CD4-positive, alpha-beta T cell (primary cell): ENCODE data around the gene TRDMT1. TPM values are rescaled to one million over a fixed set of nuclear protein-coding genes. Genes with fewer than 3 reads are reported as not detected.

ENCODE experiments used
- ATAC-seq: fragments of 200-7000 bp; cut with Tn5 transposase; one replicate; pipeline ENCODE4 v1.10.0; 2022; ENCODE audit warnings: mild to moderate bottlenecking; ENCODE audit not compliant: poor library complexity
- CTCF ChIA-PET: fragments of 350-600 bp; sonication (Branson Sonifier 250); formaldehyde crosslinking; loops from one replicate; lab custom pipeline; 2021; ENCODE audit warnings: antibody characterized with exemption, inconsistent platforms; lab: Charles Lee
- POLR2A ChIA-PET: fragments of 350-600 bp; sonication (Branson Sonifier 250); formaldehyde crosslinking; loops from one replicate; lab custom pipeline; 2021; ENCODE audit warnings: antibody characterized with exemption, inconsistent platforms; lab: Charles Lee
- DNase-seq, 14 experiments: peaks; one replicate each; pipeline ENCODE4 v3.0.0-alpha.2; 2013 to 2020; ENCODE audit warnings: mixed read lengths in 2 of 14
- H3K27ac ChIP-seq, 2 donors: one replicate each; pipeline versions ENCODE4 v1.5.1 to v1.7.0; 2013; ENCODE audit warnings: low read length in 2 of 2, low read depth in 1 of 2, mild to moderate bottlenecking in 1 of 2
- H3K27me3 ChIP-seq, 2 experiments: 1 replicate in 1 of 2; 2 replicates in 1 of 2; pipeline versions ENCODE4 v1.6.1 to v1.7.0; 2013; ENCODE audit warnings: low read length in 2 of 2, control low read depth in 1 of 2, mild to moderate bottlenecking in 1 of 2, moderate library complexity in 1 of 2; ENCODE audit not compliant: insufficient read depth in 2 of 2, control insufficient read depth in 1 of 2
- H3K36me3 ChIP-seq: one replicate; pipeline ENCODE4 v1.6.1; 2013; ENCODE audit warnings: low read length, control low read depth; ENCODE audit not compliant: insufficient read depth
- H3K4me1 ChIP-seq: one replicate; pipeline ENCODE4 v1.6.1; 2013; ENCODE audit warnings: low read length, control low read depth; ENCODE audit not compliant: insufficient read depth
- H3K4me3 ChIP-seq: one replicate; pipeline ENCODE4 v1.5.1; 2013; ENCODE audit warnings: mild to moderate bottlenecking, low read length, moderate library complexity
- H3K9me3 ChIP-seq, 2 experiments: 1 replicate in 1 of 2; 2 replicates in 1 of 2; pipeline versions ENCODE4 v1.6.1 to v1.7.0; 2013; ENCODE audit warnings: low read length in 2 of 2, mild to moderate bottlenecking in 2 of 2, control low read depth in 1 of 2, moderate library complexity in 1 of 2; ENCODE audit not compliant: control insufficient read depth in 1 of 2, insufficient read depth in 1 of 2
- H3K27ac Mint-ChIP-seq: one replicate; pipeline ENCODE4 v1.8.0; 2020; ENCODE audit warnings: mixed read lengths
- H3K27me3 Mint-ChIP-seq: one replicate; pipeline ENCODE4 v1.8.0; 2021; ENCODE audit warnings: mixed read lengths
- H3K36me3 Mint-ChIP-seq: one replicate; pipeline ENCODE4 v1.8.0; 2021; ENCODE audit warnings: low read depth, mixed read lengths
- H3K4me1 Mint-ChIP-seq: one replicate; pipeline ENCODE4 v1.8.0; 2021; ENCODE audit warnings: low read depth, mixed read lengths
- H3K4me3 Mint-ChIP-seq: one replicate; pipeline ENCODE4 v1.8.0; 2020; ENCODE audit warnings: mild to moderate bottlenecking, mixed read lengths
- H3K9me3 Mint-ChIP-seq: one replicate; pipeline ENCODE4 v1.8.0; 2020; ENCODE audit warnings: mixed read lengths
- CTCF ChIP-seq: fragments of 200-600 bp; IDR thresholded peaks from one replicate; pipeline ENCODE4 v1.8.0; 2022; ENCODE audit warnings: antibody characterized with exemption, mild to moderate bottlenecking
- intact Hi-C, 2 experiments: fragments of 100-400 bp; cut with DNase I in 1 of 2; cut with micrococcal nuclease in 1 of 2; formaldehyde crosslinking; loops; one replicate each; pipeline versions ENCODE4 v1.15.1 to v1.9.0; 2023 to 2025; cut with DNase I, micrococcal nuclease
- total RNA-seq, 174 experiments: library from RNA in 2 of 174; stranded (reverse) in 2 of 174; gene quantifications; one replicate each; pipeline ENCODE4 v1.2.3 and lab custom pipeline; 2021 to 2026

Gene TRDMT1
- total RNA-seq, 2 experiments from 2014 or later: 20.3 to 21.3 TPM

- no peaks in the 10 kb centered on the region for H3K9me3 Mint-ChIP-seq
- H3K27me3 ChIP-seq: no peaks in the 10 kb centered on the region
- H3K4me1 ChIP-seq: no peaks in the 10 kb centered on the region
- POLR2A ChIA-PET: no interaction called here
- intact Hi-C loops: no loop called here
- no peak overlapping the region for H3K27ac Mint-ChIP-seq
- TF ChIP-seq CTCF: no peak
- H3K4me3 ChIP-seq: no peak overlapping the region
- H3K4me3 Mint-ChIP-seq: no peak overlapping the region
- H3K4me1 Mint-ChIP-seq: no peaks in the 10 kb centered on the region
- no peak overlapping the region for H3K27ac ChIP-seq
- H3K27me3 Mint-ChIP-seq: no peaks in the 10 kb centered on the region
- DNase-seq: no peak
- H3K36me3 Mint-ChIP-seq: peaks cover 49% of the 10 kb centered on the region
- CTCF ChIA-PET: no interaction called here
- H3K9me3 ChIP-seq: no peaks in the 10 kb centered on the region
- no peak for ATAC-seq
- peaks cover 8% of the 10 kb centered on the region for H3K36me3 ChIP-seq
Observed at GRCh38 chr10:17126327-17126726, 75.1 kb downstream of the TRDMT1 start.

- Mint-ChIP-seq H3K4me3 (no peak overlapping the region), H3K9me3 (no peaks in the 10 kb centered on the region), H3K4me1 (no peaks in the 10 kb centered on the region), H3K27me3 (no peaks in the 10 kb centered on the region), H3K36me3 (peaks cover 58% of the 10 kb centered on the region), H3K27ac (no peak overlapping the region)
- no peaks in the 10 kb centered on the region for H3K4me1 ChIP-seq
- intact Hi-C loops: no loop called here
- no peaks in the 10 kb centered on the region for H3K9me3 ChIP-seq
- POLR2A ChIA-PET: no interaction called here
- CTCF ChIA-PET: no interaction called here
- peaks cover 9% of the 10 kb centered on the region for H3K36me3 ChIP-seq
- no peaks in the 10 kb centered on the region for H3K27me3 ChIP-seq
- H3K27ac ChIP-seq: no peak overlapping the region
- DNase-seq (no peak), ATAC-seq (no peak)
- no peak for TF ChIP-seq CTCF
- no peak overlapping the region for H3K4me3 ChIP-seq
Observed at GRCh38 chr10:17125206-17125893, 76.1 kb downstream of the TRDMT1 start.

GRCh38 chr10:17123961-17124360, 77.5 kb downstream of the TRDMT1 start:
- DNase-seq (no peak), ATAC-seq (no peak)
- H3K27me3 ChIP-seq: no peaks in the 10 kb centered on the region
- ChIA-PET POLR2A (no interaction called here), CTCF (no interaction called here)
- intact Hi-C loops: no loop called here
- Mint-ChIP-seq H3K4me3 (no peak overlapping the region), H3K27ac (no peak overlapping the region), H3K9me3 (no peaks in the 10 kb centered on the region), H3K27me3 (no peaks in the 10 kb centered on the region), H3K4me1 (no peaks in the 10 kb centered on the region), H3K36me3 (peaks cover 72% of the 10 kb centered on the region)
- no peaks in the 10 kb centered on the region for H3K4me1 ChIP-seq
- peaks cover 10% of the 10 kb centered on the region for H3K36me3 ChIP-seq
- H3K27ac ChIP-seq: no peak overlapping the region
- no peak for TF ChIP-seq CTCF
- no peak overlapping the region for H3K4me3 ChIP-seq
- no peaks in the 10 kb centered on the region for H3K9me3 ChIP-seq
